CD14-positive monocyte (primary cell): ENCODE measurements around the gene SBF2. TPM values are rescaled to one million over a fixed set of nuclear protein-coding genes. Genes with fewer than 3 reads are reported as not detected.

Experiments
- DNase-seq, 3 donors: peaks; one replicate each; pipeline ENCODE4 v3.0.0-alpha.2; 2011 to 2022
- H2AFZ ChIP-seq: 2 replicates; pipeline ENCODE4 v1.6.0; 2012; ENCODE audit warnings: mild to moderate bottlenecking, low read depth, low read length, inconsistent platforms; ENCODE audit not compliant: insufficient read depth, poor library complexity, severe bottlenecking
- H3K27ac ChIP-seq, 2 donors: 1 replicate in 1 of 2; 2 replicates in 1 of 2; pipeline ENCODE4 v1.5.1; 2012 to 2013; ENCODE audit warnings: low read length in 2 of 2, control low read depth in 1 of 2, inconsistent platforms in 1 of 2, low read depth in 1 of 2, mild to moderate bottlenecking in 1 of 2
- H3K27me3 ChIP-seq, 2 donors: one replicate each; pipeline versions ENCODE4 v1.6.0 to v1.6.1; 2011 to 2013; ENCODE audit warnings: low read length in 2 of 2; ENCODE audit not compliant: control insufficient read depth in 2 of 2, insufficient read depth in 2 of 2
- H3K36me3 ChIP-seq, 2 donors: replicated peaks in 1 of 2; 1 replicate in 1 of 2; 2 replicates in 1 of 2; pipeline versions ENCODE4 v1.5.1 to v1.6.1; 2012 to 2013; ENCODE audit warnings: low read length in 2 of 2, control low read depth in 1 of 2, inconsistent platforms in 1 of 2, mild to moderate bottlenecking in 1 of 2; ENCODE audit not compliant: insufficient read depth in 2 of 2, control insufficient read depth in 1 of 2
- H3K4me1 ChIP-seq, 2 donors: 1 replicate in 1 of 2; 2 replicates in 1 of 2; pipeline versions ENCODE4 v1.5.1 to v1.6.1; 2012 to 2013; ENCODE audit warnings: low read length in 2 of 2, control low read depth in 1 of 2, inconsistent platforms in 1 of 2, mild to moderate bottlenecking in 1 of 2, moderate library complexity in 1 of 2; ENCODE audit not compliant: insufficient read depth in 2 of 2, control insufficient read depth in 1 of 2
- H3K4me2 ChIP-seq: replicated peaks from 2 replicates; pipeline ENCODE3; 2012; ENCODE audit warnings: low read length, moderate library complexity, mild to moderate bottlenecking; ENCODE audit not compliant: poor library complexity, severe bottlenecking; ENCODE audit errors: extremely low read depth
- H3K4me3 ChIP-seq, 3 experiments: fragments of 200-600 bp in 1 of 3; sonication (generic) in 1 of 3; replicated peaks in 1 of 3; 1 replicate in 2 of 3; 2 replicates in 1 of 3; pipeline ENCODE4 v1.5.1; 2011 to 2013; ENCODE audit warnings: low read length in 3 of 3, mild to moderate bottlenecking in 3 of 3, control low read depth in 2 of 3, low read depth in 2 of 3, inconsistent platforms in 1 of 3, moderate library complexity in 1 of 3
- H3K79me2 ChIP-seq: 2 replicates; pipeline ENCODE4 v1.6.0; 2012; ENCODE audit warnings: mild to moderate bottlenecking, control low read depth, inconsistent platforms, low read length, moderate library complexity; ENCODE audit not compliant: insufficient read depth
- H3K9ac ChIP-seq: 2 replicates; pipeline ENCODE4 v1.6.0; 2017; ENCODE audit warnings: low read length, mild to moderate bottlenecking; ENCODE audit not compliant: insufficient read depth, poor library complexity, severe bottlenecking
- H3K9me3 ChIP-seq, 2 donors: replicated peaks in 1 of 2; 1 replicate in 1 of 2; 2 replicates in 1 of 2; pipeline versions ENCODE4 v1.5.1 to v1.6.1; 2012 to 2013; ENCODE audit warnings: low read length in 2 of 2, control low read depth in 1 of 2; ENCODE audit not compliant: control insufficient read depth in 1 of 2, insufficient read depth in 1 of 2
- H4K20me1 ChIP-seq: 2 replicates; pipeline ENCODE4 v1.6.0; 2012; ENCODE audit warnings: mild to moderate bottlenecking, low read length, control low read depth, moderate library complexity; ENCODE audit not compliant: insufficient read depth
- H3K27ac Mint-ChIP-seq, 7 donors: one replicate each; pipeline ENCODE4 v1.8.0; 2020; ENCODE audit warnings: mild to moderate bottlenecking in 7 of 7, mixed read lengths in 7 of 7, moderate library complexity in 6 of 7, inconsistent platforms in 2 of 7
- H3K27me3 Mint-ChIP-seq, 3 donors: one replicate each; pipeline ENCODE4 v1.8.0; 2021 to 2022; ENCODE audit warnings: low read depth in 3 of 3, mild to moderate bottlenecking in 3 of 3, mixed read lengths in 3 of 3, moderate library complexity in 3 of 3, inconsistent platforms in 1 of 3
- H3K36me3 Mint-ChIP-seq, 2 donors: one replicate each; pipeline ENCODE4 v1.8.0; 2020; ENCODE audit warnings: mixed read lengths in 2 of 2, inconsistent platforms in 1 of 2, mild to moderate bottlenecking in 1 of 2
- H3K4me1 Mint-ChIP-seq: one replicate; pipeline ENCODE4 v1.8.0; 2020; ENCODE audit warnings: mild to moderate bottlenecking, mixed read lengths
- H3K4me3 Mint-ChIP-seq, 2 donors: one replicate each; pipeline ENCODE4 v1.8.0; 2020; ENCODE audit warnings: mild to moderate bottlenecking in 2 of 2, mixed read lengths in 2 of 2, moderate library complexity in 1 of 2
- H3K9me3 Mint-ChIP-seq, 7 donors: one replicate each; pipeline ENCODE4 v1.8.0; 2020 to 2022; ENCODE audit warnings: mixed read lengths in 7 of 7, mild to moderate bottlenecking in 6 of 7, moderate library complexity in 6 of 7, inconsistent platforms in 2 of 7
- WGBS: methylation state at CpG from one replicate; pipeline ENCODE4 v1.1.5; 2013; ENCODE audit warnings: missing lambda C conversion rate; ENCODE audit not compliant: insufficient coverage; 5-methylcytosine and 5-hydroxymethylcytosine counted together
- intact Hi-C, 2 donors: fragments of 100-400 bp; cut with micrococcal nuclease; formaldehyde crosslinking; loops; one replicate each; pipeline versions ENCODE4 v1.15.0 to v1.15.1; 2023
- polyA plus RNA-seq, 3 donors: library from polyadenylated mRNA; depleted of rRNA in 1 of 3; unstranded in 2 of 3; stranded (reverse) in 1 of 3; fragments of 300-500 nt in 2 of 3; fragments of >200 nt in 1 of 3; fragmentation: Illumina TruSeq in 2 of 3; gene quantifications; 1 replicate in 2 of 3; 2 replicates in 1 of 3; pipeline ENCODE4 v1.2.3, GENCODE V29; 2012 to 2021
- TF ChIP-seq, protein P1 (sequence below): fragments of 200-600 bp; IDR thresholded peaks from one replicate; pipeline ENCODE4 v1.8.0; 2022; ENCODE audit warnings: antibody characterized with exemption, mild to moderate bottlenecking

SBF2 gene
- polyA plus RNA-seq, 3 donors, result 8.9 to 30.7 (median 16.4) TPM

DNA sequence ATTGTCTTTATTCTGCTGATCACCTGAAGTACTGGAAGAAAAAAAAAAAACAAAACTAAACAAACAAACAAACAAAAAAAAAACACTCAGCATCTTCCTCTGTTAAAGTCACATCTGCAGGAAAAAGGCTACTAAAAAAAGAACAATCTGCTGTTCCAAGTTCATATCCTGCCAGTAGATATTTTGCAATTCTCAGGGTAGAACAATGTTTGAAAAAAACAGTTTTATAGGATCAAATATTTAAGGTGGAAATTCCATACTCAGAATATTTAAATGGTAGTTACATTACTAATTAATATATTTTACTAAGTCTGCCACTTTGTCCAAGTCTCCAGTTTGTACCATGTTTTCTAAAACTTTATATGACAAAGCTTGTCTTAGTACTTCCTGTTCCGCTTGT, 175.2 kb downstream of the SBF2 start:
- Histone ChIP-seq H3K9ac (no peak overlapping the region), H3K79me2 (no peaks in the 10 kb centered on the region), H3K36me3 (no peaks in the 10 kb centered on the region), H3K27me3 (no peaks in the 10 kb centered on the region), H3K4me2 (no peak overlapping the region), H2AFZ (no peak overlapping the region), H3K9me3 (no peaks in the 10 kb centered on the region), H3K27ac (no peak overlapping the region), H3K4me3 (no peak overlapping the region), H3K4me1 (peaks cover 0 to 4% of the 10 kb centered on the region in 2 donors), H4K20me1 (peaks cover 29% of the 10 kb centered on the region)
- H3K27ac Mint-ChIP-seq, result peak overlapping the region in 1 of 7 donors; percentile 40
- H3K36me3 Mint-ChIP-seq, result peaks cover 0 to 7% of the 10 kb centered on the region in 2 donors
- intact Hi-C loops, result no loop called here
- H3K4me3 Mint-ChIP-seq, result no peak overlapping the region
- H3K27me3 Mint-ChIP-seq, result no peaks in the 10 kb centered on the region
- H3K4me1 Mint-ChIP-seq, result peaks cover 19% of the 10 kb centered on the region
- H3K9me3 Mint-ChIP-seq, result peaks cover 0 to 4% (median 0%) of the 10 kb centered on the region in 7 donors
- no CpG with 5 or more reads among the region's 1 CpG for WGBS
- no peak for DNase-seq
- TF ChIP-seq, protein P1, sequence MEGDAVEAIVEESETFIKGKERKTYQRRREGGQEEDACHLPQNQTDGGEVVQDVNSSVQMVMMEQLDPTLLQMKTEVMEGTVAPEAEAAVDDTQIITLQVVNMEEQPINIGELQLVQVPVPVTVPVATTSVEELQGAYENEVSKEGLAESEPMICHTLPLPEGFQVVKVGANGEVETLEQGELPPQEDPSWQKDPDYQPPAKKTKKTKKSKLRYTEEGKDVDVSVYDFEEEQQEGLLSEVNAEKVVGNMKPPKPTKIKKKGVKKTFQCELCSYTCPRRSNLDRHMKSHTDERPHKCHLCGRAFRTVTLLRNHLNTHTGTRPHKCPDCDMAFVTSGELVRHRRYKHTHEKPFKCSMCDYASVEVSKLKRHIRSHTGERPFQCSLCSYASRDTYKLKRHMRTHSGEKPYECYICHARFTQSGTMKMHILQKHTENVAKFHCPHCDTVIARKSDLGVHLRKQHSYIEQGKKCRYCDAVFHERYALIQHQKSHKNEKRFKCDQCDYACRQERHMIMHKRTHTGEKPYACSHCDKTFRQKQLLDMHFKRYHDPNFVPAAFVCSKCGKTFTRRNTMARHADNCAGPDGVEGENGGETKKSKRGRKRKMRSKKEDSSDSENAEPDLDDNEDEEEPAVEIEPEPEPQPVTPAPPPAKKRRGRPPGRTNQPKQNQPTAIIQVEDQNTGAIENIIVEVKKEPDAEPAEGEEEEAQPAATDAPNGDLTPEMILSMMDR, result no peak

DNA sequence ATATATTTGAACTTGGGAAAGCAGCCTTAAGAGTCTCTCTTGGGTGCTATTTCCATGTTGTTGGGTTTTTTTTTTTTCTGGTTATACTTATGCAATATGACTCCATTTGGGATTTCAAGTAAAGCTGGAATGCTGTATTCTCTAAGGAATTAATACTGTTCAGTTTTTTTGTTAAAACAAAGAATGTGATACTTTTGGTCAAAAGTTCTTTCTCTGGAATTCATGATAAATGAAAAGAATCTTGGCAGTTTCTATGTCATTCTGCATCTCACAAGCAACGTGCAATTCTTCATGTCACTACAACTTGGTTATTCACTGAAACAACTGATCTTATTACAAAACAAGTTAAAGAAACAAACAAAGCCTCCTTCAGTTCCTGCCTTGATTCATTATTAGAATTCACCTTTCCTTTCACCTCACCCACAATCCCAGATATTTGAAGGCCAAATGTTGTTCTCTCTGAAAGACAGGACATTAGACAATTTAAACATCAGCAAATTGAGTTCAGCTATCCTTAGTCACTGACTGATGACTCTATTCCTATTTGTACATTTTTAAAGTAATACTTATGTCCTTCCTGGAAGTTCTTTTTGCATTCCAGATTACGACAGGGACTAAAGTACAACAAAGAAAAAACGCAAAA, 176.2 kb downstream of the SBF2 start:
- 100% methylated on average over 1 of the region's 3 CpGs for WGBS
- no peak overlapping the region for H3K4me3 ChIP-seq
- Mint-ChIP-seq H3K4me3 (no peak overlapping the region), H3K36me3 (peaks cover 0 to 7% of the 10 kb centered on the region in 2 donors), H3K27me3 (no peaks in the 10 kb centered on the region), H3K9me3 (peaks cover 0 to 4% (median 2%) of the 10 kb centered on the region in 7 donors), H3K27ac (no peak overlapping the region), H3K4me1 (peaks cover 14% of the 10 kb centered on the region)
- TF ChIP-seq, protein P1, result no peak
- peaks cover 0 to 4% of the 10 kb centered on the region in 2 donors for H3K4me1 ChIP-seq
- peaks cover 28% of the 10 kb centered on the region for H4K20me1 ChIP-seq
- no peaks in the 10 kb centered on the region for H3K9me3 ChIP-seq
- H2AFZ ChIP-seq, result no peak overlapping the region
- intact Hi-C loops, result no loop called here
- DNase-seq, result no peak
- no peak overlapping the region for H3K9ac ChIP-seq
- no peak overlapping the region for H3K27ac ChIP-seq
- H3K27me3 ChIP-seq, result no peaks in the 10 kb centered on the region
- H3K4me2 ChIP-seq, result no peak overlapping the region
- H3K36me3 ChIP-seq, result no peaks in the 10 kb centered on the region
- H3K79me2 ChIP-seq, result no peaks in the 10 kb centered on the region
